GM12801 (cell line): Measurements from ENCODE around the gene PDGFRA.

ENCODE experiments used
- TF ChIP-seq, protein P1 (sequence below): IDR thresholded peaks from one replicate; pipeline ENCODE4 v1.5.1; 2011; ENCODE audit warnings: control low read depth; ENCODE audit not compliant: insufficient read length; ENCODE audit errors: extremely low read depth

The PDGFRA gene

DNA sequence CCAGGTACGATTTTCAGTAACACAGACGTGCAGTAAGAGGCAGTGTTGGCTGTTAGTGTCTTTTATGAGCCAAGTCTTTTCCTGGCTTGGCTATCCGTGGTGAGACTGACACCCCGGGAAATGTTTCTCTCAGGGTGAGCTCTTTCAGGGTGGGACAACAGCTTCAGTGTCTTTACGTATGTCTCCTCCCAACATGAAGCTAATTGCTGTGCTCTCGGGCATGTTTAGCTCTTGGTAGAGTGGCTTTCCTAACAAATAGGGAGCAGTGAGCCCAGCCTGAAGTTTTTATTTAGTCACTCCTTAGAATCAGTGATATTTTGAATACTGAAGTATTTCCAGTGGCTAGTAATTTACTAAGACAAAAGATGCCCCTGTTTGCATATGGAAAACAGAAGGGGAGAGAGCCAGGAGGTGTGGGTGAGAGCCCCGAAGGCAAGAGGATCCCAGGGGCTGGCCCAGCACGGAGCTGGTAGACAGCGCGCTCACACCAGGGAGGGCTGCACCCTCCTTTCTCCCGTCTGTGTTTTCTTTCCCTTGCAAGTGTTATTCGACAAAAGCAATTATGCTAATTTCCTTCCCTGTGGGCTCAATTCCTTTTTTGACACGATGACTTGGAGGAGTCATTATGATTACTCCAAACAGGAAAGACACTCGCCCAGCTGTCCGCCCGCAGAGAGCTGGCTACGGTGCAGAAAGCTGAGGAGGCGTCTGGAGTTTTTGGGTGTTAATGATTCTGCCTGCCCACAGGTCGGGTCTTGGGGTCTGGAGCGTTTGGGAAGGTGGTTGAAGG lies 47.7 kb downstream of the PDGFRA start:
- TF ChIP-seq, protein P1, sequence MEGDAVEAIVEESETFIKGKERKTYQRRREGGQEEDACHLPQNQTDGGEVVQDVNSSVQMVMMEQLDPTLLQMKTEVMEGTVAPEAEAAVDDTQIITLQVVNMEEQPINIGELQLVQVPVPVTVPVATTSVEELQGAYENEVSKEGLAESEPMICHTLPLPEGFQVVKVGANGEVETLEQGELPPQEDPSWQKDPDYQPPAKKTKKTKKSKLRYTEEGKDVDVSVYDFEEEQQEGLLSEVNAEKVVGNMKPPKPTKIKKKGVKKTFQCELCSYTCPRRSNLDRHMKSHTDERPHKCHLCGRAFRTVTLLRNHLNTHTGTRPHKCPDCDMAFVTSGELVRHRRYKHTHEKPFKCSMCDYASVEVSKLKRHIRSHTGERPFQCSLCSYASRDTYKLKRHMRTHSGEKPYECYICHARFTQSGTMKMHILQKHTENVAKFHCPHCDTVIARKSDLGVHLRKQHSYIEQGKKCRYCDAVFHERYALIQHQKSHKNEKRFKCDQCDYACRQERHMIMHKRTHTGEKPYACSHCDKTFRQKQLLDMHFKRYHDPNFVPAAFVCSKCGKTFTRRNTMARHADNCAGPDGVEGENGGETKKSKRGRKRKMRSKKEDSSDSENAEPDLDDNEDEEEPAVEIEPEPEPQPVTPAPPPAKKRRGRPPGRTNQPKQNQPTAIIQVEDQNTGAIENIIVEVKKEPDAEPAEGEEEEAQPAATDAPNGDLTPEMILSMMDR = no peak

DNA sequence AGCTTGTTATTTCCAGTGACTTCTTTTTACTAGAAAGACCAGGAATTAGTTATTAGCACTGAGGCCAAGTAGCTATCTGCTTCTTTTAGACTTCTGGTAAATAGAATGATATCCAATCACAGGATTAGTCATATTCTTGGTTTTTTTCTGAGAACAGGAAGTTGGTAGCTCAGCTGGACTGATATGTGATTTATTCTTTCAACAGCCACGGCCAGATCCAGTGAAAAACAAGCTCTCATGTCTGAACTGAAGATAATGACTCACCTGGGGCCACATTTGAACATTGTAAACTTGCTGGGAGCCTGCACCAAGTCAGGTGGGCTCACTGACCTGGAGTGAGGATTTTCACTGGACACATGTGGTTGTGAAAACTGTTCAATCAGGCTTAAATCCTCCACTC lies 48.6 kb downstream of the PDGFRA start:
- TF ChIP-seq, protein P1 = no peak

DNA sequence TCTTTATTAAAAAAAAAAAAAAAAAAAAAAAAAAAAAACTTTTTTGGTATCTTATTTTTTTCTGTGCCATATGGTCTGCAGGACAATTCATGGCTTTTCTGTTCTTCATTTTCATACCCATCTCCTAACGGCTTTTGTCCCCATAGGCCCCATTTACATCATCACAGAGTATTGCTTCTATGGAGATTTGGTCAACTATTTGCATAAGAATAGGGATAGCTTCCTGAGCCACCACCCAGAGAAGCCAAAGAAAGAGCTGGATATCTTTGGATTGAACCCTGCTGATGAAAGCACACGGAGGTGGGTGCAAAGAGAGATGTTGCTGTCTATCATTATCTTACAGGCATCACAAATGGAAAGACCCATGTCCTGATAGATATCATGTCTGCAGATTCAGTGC lies 49.1 kb downstream of the PDGFRA start:
- TF ChIP-seq, protein P1 = no peak

DNA sequence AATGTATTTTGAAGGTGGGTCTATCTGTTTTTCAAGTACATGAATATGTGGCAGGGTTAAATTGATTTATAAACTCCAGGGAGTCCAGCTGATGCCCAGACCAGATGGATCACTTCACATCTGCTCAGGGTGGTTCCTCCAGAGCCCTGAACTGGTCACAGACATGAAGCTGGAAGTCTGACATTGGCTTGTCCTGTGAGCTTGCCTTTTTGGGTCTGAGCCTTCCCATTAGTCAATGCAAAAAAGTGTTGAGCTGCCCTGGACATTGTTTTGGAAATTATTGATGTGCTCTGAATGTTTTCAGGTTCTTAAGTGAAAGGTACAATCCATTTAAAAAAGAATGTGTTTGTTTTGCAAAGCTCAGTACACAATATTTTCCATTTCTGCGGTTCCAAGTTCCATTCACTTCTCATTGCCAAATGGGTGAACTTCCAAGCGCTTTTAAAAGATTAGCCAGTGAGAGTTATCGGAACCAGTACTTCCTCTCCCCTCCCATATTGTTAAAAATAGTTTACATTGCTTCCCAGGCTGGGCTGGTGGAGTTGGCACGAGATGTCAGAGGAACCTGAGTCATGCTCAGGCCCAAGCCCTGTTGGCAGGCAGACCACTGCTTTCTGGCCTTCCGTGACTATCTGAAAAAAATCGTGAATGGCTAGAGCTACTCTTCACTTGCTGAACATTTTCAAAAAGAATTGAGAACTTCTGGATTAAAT lies 52.1 kb downstream of the PDGFRA start:
- TF ChIP-seq, protein P1 = no peak

DNA sequence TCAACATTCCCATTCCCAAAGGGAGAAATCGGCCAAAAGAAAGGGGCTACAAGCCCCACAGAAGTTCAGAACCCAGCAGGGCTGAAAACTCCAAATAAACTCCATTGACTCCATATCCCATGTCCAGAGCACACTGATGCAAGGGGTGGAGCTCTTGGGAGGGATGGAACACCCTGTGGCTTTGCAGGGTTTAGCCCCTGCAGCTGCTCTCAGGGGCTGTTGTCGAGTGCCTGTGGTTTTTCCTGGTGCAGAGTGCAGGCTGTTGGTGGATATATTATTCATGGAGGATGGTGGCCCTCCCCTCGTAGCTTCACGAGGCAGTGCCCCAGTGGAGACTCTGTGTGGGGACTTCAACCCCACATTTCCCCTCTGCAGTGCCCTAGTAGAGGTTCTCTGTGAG lies 53.7 kb downstream of the PDGFRA start:
- TF ChIP-seq, protein P1 = no peak

DNA sequence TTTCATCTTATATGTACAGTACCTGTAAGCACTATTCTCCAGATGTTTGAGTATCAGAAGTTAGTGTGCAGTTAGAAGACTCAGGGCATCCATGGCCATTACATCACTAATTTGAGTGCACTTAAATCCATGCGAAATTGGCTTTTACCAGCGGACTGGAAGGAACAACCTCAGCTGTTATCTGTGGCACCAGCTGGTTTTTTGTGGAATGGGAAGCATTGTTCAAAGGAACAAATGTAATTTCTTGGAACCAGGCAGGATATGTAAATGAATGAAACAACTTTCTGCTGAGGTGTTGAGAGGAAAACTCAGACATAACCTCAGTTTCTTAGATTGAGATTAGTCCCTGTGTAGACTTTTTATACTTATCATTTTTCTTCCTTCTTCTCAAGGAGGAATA lies 60.2 kb downstream of the PDGFRA start:
- TF ChIP-seq, protein P1 = no peak

DNA sequence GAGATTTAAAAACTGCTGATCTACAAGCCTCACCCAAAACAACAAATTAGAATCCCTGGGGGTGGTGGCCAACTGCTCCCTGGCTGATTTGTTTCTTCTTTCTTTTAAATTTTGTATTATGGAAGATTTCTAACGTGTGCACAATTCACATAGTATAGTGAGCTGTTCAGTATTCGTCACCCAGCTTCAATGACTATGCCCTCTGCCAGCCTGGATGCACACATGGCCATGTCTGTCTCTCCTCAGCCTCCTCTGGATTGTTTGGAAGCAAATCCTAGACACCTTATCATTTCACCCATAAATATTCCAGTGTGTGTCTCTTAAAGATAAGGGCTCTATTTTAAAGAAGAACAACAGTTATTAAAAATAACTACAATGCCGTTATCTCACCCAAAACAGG lies 61.9 kb downstream of the PDGFRA start:
- TF ChIP-seq, protein P1 = no peak
